ENCODE measurements around the gene FCER1A. TPM values are rescaled to one million over a fixed set of nuclear protein-coding genes. Genes with fewer than 3 reads are reported as not detected.
"Not testable (repeated sequence)": the region's sequence is repeated elsewhere in the genome, so short reads cannot be mapped to it uniquely, and the experiment has no call there.

The FCER1A gene
- total RNA-seq, 1 donor from 2014 or later, result 0.80 TPM

- not testable (repeated sequence) for DNase-seq (ENCODE audit: low spot score)
Observed at GRCh38 chr1:159349374-159349773, 47.2 kb downstream of the FCER1A start.

DNA sequence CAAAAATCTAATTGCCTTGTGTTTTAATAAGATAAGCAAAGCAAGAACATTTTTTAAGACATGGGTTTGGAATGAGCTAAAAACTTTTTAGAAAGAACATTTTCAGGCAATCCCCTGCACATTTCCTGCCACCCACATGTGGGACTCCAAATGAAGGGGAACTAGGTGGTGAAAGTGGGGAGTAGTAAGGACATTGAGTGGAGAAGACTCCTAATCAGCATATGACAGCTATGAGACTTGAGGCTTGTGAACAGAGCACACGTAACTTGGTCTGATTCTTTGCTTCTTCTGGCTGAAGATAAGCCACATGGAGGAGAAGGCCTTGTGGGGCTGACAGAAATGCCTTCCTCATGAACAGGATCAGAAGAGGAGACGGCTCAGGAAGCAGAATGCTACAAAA lies 50.3 kb downstream of the FCER1A start:
- DNase-seq (ENCODE audit: low spot score), result no peak

Other genes with a start within 250 kb of the FCER1A start
- 0.74 TPM for gene AIM2, start 225.6 kb upstream of the FCER1A start, total RNA-seq
- 6.5 TPM for gene CADM3, start 130.7 kb upstream of the FCER1A start, total RNA-seq
- 94.7 TPM for gene ACKR1, start 97.5 kb upstream of the FCER1A start, total RNA-seq
- gene OR10J4, start 129.9 kb downstream of the FCER1A start, total RNA-seq, result not detected
- gene OR10J1, start 137.4 kb downstream of the FCER1A start, total RNA-seq, result not detected
- gene OR10J5, start 233.7 kb downstream of the FCER1A start, total RNA-seq, result not detected

Measured in mesenteric fat pad (tissue), 1 donor.